ENCODE results near the gene CCDC88B.

Gene CCDC88B

DNA sequence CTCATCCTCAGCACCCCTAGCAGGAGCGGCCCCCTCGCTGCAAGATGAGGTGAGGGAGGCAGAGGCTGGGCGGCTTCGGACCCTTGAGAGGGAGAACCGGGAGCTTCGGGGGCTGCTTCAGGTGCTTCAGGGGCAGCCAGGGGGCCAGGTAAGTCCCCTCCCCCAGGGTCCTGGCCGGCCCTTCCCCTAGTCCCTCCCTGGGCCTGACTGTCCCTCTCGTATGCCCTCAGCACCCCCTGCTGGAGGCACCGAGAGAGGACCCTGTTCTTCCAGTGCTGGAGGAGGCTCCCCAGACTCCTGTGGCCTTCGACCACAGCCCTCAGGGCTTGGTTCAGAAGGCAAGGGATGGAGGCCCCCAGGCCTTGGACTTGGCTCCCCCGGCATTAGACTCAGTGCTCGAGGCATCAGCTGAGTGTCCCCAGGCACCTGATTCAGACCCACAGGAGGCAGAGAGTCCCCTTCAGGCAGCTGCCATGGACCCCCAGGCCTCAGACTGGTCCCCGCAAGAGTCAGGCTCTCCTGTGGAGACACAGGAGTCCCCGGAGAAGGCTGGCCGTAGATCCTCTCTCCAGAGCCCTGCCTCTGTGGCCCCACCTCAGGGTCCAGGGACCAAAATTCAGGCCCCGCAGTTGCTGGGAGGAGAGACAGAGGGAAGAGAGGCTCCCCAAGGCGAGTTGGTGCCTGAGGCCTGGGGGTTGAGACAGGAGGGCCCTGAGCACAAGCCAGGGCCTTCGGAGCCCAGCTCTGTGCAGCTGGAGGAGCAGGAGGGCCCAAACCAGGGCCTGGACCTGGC, 4.0 kb downstream of the CCDC88B start:
- H3K4me3 ChIP-seq (ENCODE audit: low read length in 2 of 2): no peak overlapping the region
- H3K36me3 ChIP-seq (ENCODE audit: control insufficient read depth in 2 of 2, insufficient read depth in 2 of 2, low read length in 2 of 2): peaks cover 0 to 2% of the 10 kb centered on the region in 2 donors
- no peak overlapping the region for H3K27ac ChIP-seq (ENCODE audit: low read depth in 2 of 2, low read length in 2 of 2)
- no peaks in the 10 kb centered on the region for H3K9me3 ChIP-seq (ENCODE audit: control insufficient read depth in 2 of 2, low read length in 2 of 2)
- no peak overlapping the region for H3K9ac ChIP-seq (ENCODE audit: low read depth in 1 of 2, low read length in 2 of 2)
- no peaks in the 10 kb centered on the region for H3K27me3 ChIP-seq (ENCODE audit: control insufficient read depth in 2 of 2, insufficient read depth in 2 of 2, low read length in 2 of 2)
- H3K4me1 ChIP-seq (ENCODE audit: control insufficient read depth in 2 of 2, insufficient read depth in 2 of 2, low read length in 2 of 2): peaks cover 24 to 27% of the 10 kb centered on the region in 2 donors

DNA sequence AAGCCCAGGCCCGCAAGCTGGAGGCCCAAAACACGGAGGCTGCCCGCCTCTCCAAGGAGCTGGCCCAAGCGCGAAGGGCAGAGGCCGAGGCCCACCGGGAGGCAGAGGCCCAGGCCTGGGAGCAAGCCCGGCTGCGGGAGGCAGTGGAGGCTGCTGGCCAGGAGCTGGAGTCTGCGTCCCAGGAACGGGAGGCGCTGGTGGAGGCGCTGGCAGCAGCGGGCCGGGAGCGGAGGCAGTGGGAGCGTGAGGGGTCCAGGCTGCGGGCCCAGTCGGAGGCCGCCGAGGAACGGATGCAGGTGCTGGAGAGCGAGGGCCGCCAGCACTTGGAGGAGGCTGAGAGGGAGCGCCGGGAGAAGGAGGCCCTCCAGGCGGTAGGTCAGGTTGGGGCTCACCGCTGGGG, 4.8 kb downstream of the CCDC88B start:
- no peaks in the 10 kb centered on the region for H3K9me3 ChIP-seq (ENCODE audit: control insufficient read depth in 2 of 2, low read length in 2 of 2)
- H3K27me3 ChIP-seq (ENCODE audit: control insufficient read depth in 2 of 2, insufficient read depth in 2 of 2, low read length in 2 of 2): no peaks in the 10 kb centered on the region
- H3K9ac ChIP-seq (ENCODE audit: low read depth in 1 of 2, low read length in 2 of 2): no peak overlapping the region
- no peak overlapping the region for H3K27ac ChIP-seq (ENCODE audit: low read depth in 2 of 2, low read length in 2 of 2)
- H3K4me3 ChIP-seq (ENCODE audit: low read length in 2 of 2): no peak overlapping the region
- H3K36me3 ChIP-seq (ENCODE audit: control insufficient read depth in 2 of 2, insufficient read depth in 2 of 2, low read length in 2 of 2): peaks cover 0 to 2% of the 10 kb centered on the region in 2 donors
- peaks cover 20 to 23% of the 10 kb centered on the region in 2 donors for H3K4me1 ChIP-seq (ENCODE audit: control insufficient read depth in 2 of 2, insufficient read depth in 2 of 2, low read length in 2 of 2)

DNA sequence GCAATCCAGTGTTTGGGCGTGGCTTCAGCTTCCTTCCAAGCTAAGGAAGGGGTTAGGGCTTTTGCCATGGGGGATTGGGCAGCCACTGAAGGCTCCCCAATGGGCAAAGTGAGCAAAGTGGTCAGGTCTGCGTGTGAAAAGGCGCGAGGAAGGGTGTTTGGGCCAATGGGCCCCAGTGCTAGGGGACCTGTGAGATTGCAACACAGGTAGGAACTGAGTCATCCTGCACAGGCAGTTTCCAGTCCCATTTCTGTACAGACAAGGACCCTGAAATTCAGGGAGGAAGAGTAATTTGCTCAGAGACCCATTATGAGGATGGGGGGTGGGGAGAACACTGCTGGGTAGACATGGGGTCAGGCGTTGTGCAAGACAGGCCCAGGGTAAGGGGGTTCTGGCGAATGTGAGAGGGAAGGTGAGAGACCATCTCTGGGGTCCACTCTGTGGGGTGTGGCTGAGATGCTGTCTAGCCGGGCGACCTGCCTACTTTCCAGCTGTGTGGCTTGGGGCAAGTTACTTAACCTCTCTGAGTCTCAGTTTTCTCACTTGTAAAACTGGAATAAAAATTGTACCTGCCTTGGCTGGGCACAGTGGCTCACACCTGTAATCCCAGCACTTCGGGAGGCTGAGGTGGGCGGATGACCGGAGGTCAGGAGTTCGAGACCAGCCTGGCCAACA, 7.3 kb downstream of the CCDC88B start:
- Histone ChIP-seq H3K27ac (ENCODE audit: low read depth in 2 of 2, low read length in 2 of 2) (no peak overlapping the region), H3K9me3 (ENCODE audit: control insufficient read depth in 2 of 2, low read length in 2 of 2) (no peaks in the 10 kb centered on the region), H3K36me3 (ENCODE audit: control insufficient read depth in 2 of 2, insufficient read depth in 2 of 2, low read length in 2 of 2) (peaks cover 0 to 2% of the 10 kb centered on the region in 2 donors)

DNA sequence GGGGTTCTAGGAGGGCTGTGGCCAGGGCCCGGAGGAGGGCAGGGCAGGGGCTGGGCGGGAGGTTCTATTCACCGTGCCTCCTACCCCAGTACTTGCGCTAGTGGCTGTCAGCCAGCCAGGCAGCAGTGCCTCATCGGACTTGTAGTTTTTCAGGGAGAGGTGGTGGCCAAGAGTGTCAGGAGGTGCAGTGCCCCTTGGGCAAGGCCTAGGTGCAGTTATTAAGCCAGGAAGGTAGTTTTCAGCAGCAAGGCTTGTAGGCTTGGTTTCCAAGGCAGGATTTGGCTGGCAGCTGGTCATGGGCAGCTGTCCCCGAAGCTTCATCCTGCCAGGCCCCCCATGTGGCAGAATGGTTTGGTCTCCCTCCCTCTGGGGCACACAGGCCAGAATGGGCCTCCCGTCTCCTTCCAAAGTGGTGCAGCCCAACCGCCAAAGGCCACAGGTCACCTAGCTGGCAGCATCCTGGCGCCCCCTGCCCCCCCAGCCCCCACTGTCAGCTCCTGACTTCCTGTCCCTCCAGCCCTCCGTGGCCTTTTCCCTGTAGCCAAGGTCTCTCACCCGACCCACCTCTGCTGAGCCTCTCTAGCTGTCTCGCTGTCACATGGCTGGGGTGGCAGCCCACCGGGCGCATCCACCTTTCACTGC, 8.5 kb downstream of the CCDC88B start:
- H3K36me3 ChIP-seq (ENCODE audit: control insufficient read depth in 2 of 2, insufficient read depth in 2 of 2, low read length in 2 of 2): no peaks in the 10 kb centered on the region
- no peak overlapping the region for H3K4me3 ChIP-seq (ENCODE audit: low read length in 2 of 2)
- H3K4me1 ChIP-seq (ENCODE audit: control insufficient read depth in 2 of 2, insufficient read depth in 2 of 2, low read length in 2 of 2): no peaks in the 10 kb centered on the region
- no peaks in the 10 kb centered on the region for H3K9me3 ChIP-seq (ENCODE audit: control insufficient read depth in 2 of 2, low read length in 2 of 2)
- no peak overlapping the region for H3K27ac ChIP-seq (ENCODE audit: low read depth in 2 of 2, low read length in 2 of 2)
- H3K27me3 ChIP-seq (ENCODE audit: control insufficient read depth in 2 of 2, insufficient read depth in 2 of 2, low read length in 2 of 2): no peaks in the 10 kb centered on the region
- H3K9ac ChIP-seq (ENCODE audit: low read depth in 1 of 2, low read length in 2 of 2): no peak overlapping the region

More for the DNA sequence above, 7.3 kb downstream of the CCDC88B start:
- Histone ChIP-seq H3K4me1 (ENCODE audit: control insufficient read depth in 2 of 2, insufficient read depth in 2 of 2, low read length in 2 of 2) (peaks cover under 1 to 5% of the 10 kb centered on the region in 2 donors), H3K27me3 (ENCODE audit: control insufficient read depth in 2 of 2, insufficient read depth in 2 of 2, low read length in 2 of 2) (no peaks in the 10 kb centered on the region), H3K4me3 (ENCODE audit: low read length in 2 of 2) (no peak overlapping the region), H3K9ac (ENCODE audit: low read depth in 1 of 2, low read length in 2 of 2) (no peak overlapping the region)

DNA sequence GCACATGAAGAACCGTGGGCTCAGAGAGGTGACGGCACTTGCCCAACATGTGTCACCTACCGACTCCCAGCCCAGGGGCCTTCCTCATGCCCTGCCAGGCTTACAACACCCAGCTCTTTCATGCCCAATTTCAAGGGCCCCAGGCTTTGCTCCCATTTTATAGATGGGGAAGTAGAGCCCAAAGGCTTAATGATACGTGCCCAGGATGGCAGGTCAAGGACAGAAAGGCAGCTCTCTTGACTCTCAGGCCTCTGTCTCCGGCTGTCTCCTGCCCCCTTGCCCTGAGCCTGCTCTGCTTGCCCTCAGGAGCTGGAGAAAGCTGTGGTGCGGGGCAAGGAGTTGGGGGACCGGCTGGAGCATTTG, 9.0 kb downstream of the CCDC88B start:
- no peaks in the 10 kb centered on the region for H3K4me1 ChIP-seq (ENCODE audit: control insufficient read depth in 2 of 2, insufficient read depth in 2 of 2, low read length in 2 of 2)
- H3K27me3 ChIP-seq (ENCODE audit: control insufficient read depth in 2 of 2, insufficient read depth in 2 of 2, low read length in 2 of 2): no peaks in the 10 kb centered on the region
- H3K4me3 ChIP-seq (ENCODE audit: low read length in 2 of 2): no peak overlapping the region
- H3K36me3 ChIP-seq (ENCODE audit: control insufficient read depth in 2 of 2, insufficient read depth in 2 of 2, low read length in 2 of 2): no peaks in the 10 kb centered on the region
- H3K9ac ChIP-seq (ENCODE audit: low read depth in 1 of 2, low read length in 2 of 2): no peak overlapping the region
- H3K9me3 ChIP-seq (ENCODE audit: control insufficient read depth in 2 of 2, low read length in 2 of 2): no peaks in the 10 kb centered on the region
- H3K27ac ChIP-seq (ENCODE audit: low read depth in 2 of 2, low read length in 2 of 2): no peak overlapping the region

DNA sequence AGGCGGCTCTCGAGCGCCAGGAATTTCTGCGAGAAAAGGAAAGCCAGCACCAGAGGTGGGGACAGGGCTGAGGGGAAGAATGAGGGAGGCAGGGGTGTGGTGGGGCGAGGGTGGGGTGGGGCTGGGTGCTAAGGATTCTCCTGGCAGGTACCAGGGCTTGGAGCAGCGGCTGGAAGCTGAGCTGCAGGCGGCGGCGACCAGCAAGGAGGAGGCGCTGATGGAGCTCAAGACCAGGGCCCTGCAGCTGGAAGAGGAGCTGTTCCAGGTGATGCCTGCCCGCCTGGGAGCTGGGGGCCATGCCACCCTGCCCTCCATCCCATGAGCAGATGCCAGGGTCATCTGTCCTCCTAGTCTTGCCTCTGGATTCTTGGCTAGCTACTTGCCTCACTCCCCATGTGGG, 9.4 kb downstream of the CCDC88B start:
- Histone ChIP-seq H3K27ac (ENCODE audit: low read depth in 2 of 2, low read length in 2 of 2) (no peak overlapping the region), H3K9me3 (ENCODE audit: control insufficient read depth in 2 of 2, low read length in 2 of 2) (no peaks in the 10 kb centered on the region), H3K4me1 (ENCODE audit: control insufficient read depth in 2 of 2, insufficient read depth in 2 of 2, low read length in 2 of 2) (no peaks in the 10 kb centered on the region), H3K9ac (ENCODE audit: low read depth in 1 of 2, low read length in 2 of 2) (no peak overlapping the region), H3K36me3 (ENCODE audit: control insufficient read depth in 2 of 2, insufficient read depth in 2 of 2, low read length in 2 of 2) (no peaks in the 10 kb centered on the region), H3K4me3 (ENCODE audit: low read length in 2 of 2) (no peak overlapping the region), H3K27me3 (ENCODE audit: control insufficient read depth in 2 of 2, insufficient read depth in 2 of 2, low read length in 2 of 2) (no peaks in the 10 kb centered on the region)

DNA sequence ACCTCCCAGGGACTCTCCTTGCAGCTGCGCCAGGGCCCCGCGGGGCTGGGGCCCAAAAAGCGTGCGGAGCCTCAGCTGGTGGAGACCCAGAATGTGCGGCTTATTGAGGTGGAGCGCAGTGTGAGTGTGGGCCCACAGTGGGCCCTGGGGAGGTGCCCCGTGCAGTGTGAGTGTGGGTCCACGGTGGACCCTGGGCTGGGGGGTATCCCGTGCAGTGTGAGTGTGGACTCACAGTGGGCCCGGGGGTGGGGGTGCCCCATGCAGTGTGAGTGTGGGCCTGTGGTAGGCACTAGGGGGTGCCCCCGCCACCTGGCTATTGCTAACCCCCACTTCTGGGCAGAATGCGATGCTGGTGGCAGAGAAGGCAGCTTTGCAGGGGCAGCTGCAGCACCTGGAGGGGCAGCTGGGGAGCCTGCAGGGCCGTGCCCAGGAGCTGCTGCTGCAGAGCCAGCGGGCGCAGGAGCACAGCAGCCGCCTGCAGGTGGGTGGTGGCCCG, 11.2 kb downstream of the CCDC88B start:
- Histone ChIP-seq H3K9ac (ENCODE audit: low read depth in 1 of 2, low read length in 2 of 2) (no peak overlapping the region), H3K4me3 (ENCODE audit: low read length in 2 of 2) (no peak overlapping the region), H3K36me3 (ENCODE audit: control insufficient read depth in 2 of 2, insufficient read depth in 2 of 2, low read length in 2 of 2) (no peaks in the 10 kb centered on the region), H3K27ac (ENCODE audit: low read depth in 2 of 2, low read length in 2 of 2) (no peak overlapping the region), H3K27me3 (ENCODE audit: control insufficient read depth in 2 of 2, insufficient read depth in 2 of 2, low read length in 2 of 2) (no peaks in the 10 kb centered on the region), H3K9me3 (ENCODE audit: control insufficient read depth in 2 of 2, low read length in 2 of 2) (no peaks in the 10 kb centered on the region), H3K4me1 (ENCODE audit: control insufficient read depth in 2 of 2, insufficient read depth in 2 of 2, low read length in 2 of 2) (peaks cover 2 to 7% of the 10 kb centered on the region in 2 donors)

DNA sequence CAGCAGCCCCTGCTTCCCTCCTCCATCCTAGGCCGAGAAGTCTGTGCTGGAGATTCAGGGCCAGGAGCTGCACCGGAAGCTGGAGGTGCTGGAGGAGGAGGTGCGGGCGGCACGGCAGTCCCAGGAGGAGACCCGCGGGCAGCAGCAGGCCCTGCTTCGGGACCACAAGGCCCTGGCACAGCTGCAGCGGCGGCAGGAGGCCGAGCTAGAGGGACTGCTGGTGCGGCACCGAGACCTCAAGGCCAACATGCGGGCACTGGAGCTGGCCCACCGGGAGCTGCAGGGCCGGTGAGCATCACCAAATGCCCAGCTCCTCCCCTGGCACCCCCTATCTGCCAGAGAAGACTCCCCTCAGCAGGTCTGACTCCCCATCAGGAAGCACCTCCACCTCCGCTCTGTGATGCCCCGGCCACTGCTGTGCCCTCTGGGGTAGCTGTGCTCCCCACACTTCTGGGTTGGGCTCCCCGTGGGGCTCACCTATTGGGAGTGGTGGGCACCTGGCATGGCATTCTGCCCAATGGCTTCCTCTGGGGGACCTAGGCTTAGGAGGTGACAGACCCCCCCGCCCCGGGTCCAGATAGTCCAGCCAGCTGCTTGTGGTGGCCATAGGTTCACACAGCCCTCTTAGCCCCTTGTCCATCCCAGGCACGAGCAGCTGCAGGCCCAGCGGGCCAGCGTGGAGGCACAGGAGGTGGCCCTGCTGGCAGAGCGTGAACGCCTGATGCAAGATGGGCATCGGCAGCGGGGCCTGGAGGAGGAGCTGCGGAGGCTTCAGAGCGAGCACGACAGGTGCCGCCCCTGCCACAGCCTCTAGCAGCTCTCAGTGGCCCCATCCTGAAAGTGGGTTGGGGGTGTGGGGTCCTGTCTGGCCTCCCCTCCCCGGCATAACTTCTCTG, 12.3 kb downstream of the CCDC88B start:
- Histone ChIP-seq H3K4me1 (ENCODE audit: control insufficient read depth in 2 of 2, insufficient read depth in 2 of 2, low read length in 2 of 2) (peaks cover 2 to 7% of the 10 kb centered on the region in 2 donors), H3K27me3 (ENCODE audit: control insufficient read depth in 2 of 2, insufficient read depth in 2 of 2, low read length in 2 of 2) (no peaks in the 10 kb centered on the region), H3K36me3 (ENCODE audit: control insufficient read depth in 2 of 2, insufficient read depth in 2 of 2, low read length in 2 of 2) (no peaks in the 10 kb centered on the region), H3K27ac (ENCODE audit: low read depth in 2 of 2, low read length in 2 of 2) (no peak overlapping the region), H3K9ac (ENCODE audit: low read depth in 1 of 2, low read length in 2 of 2) (no peak overlapping the region), H3K4me3 (ENCODE audit: low read length in 2 of 2) (no peak overlapping the region), H3K9me3 (ENCODE audit: control insufficient read depth in 2 of 2, low read length in 2 of 2) (no peaks in the 10 kb centered on the region)

DNA sequence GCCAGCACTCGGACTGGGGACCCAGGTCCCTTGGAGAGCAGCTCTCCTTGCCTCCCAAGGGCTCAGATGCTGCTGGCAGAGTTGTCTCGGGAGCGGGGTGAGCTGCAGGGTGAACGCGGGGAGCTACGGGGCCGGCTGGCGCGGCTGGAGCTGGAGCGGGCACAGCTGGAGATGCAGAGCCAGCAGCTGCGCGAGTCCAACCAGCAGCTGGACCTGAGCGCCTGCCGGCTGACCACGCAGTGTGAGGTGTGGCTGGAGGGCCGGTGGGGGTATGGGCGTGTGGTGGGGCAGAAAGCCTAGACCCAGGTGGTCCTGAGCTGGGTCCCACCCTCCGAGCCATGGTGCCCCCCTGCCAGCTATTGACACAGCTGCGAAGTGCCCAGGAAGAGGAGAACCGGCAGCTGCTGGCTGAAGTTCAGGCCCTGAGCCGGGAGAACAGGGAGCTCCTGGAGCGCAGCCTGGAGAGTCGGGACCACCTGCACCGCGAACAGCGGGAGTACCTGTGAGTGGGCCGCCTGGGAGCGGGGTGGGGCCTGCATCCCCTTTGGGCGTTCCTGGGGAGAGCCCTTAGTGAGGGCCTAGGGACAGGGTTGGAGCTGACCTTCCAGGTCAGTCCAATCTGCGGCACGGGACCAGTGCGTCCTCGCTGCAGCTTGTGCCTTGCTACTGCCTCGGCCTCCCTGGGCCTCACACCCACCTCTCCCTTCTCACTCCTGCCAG, 13.2 kb downstream of the CCDC88B start:
- H3K9me3 ChIP-seq (ENCODE audit: control insufficient read depth in 2 of 2, low read length in 2 of 2): no peaks in the 10 kb centered on the region
- no peak overlapping the region for H3K9ac ChIP-seq (ENCODE audit: low read depth in 1 of 2, low read length in 2 of 2)
- H3K4me1 ChIP-seq (ENCODE audit: control insufficient read depth in 2 of 2, insufficient read depth in 2 of 2, low read length in 2 of 2): peaks cover 7 to 13% of the 10 kb centered on the region in 2 donors
- H3K4me3 ChIP-seq (ENCODE audit: low read length in 2 of 2): no peak overlapping the region
- no peaks in the 10 kb centered on the region for H3K27me3 ChIP-seq (ENCODE audit: control insufficient read depth in 2 of 2, insufficient read depth in 2 of 2, low read length in 2 of 2)
- no peaks in the 10 kb centered on the region for H3K36me3 ChIP-seq (ENCODE audit: control insufficient read depth in 2 of 2, insufficient read depth in 2 of 2, low read length in 2 of 2)
- no peak overlapping the region for H3K27ac ChIP-seq (ENCODE audit: low read depth in 2 of 2, low read length in 2 of 2)

Measured in mucosa of rectum (tissue), 2 donors.